ENCODE measurements around the gene SUDS3.

The SUDS3 gene

GRCh38 chr12:118357257-118358007 is 18.9 kb upstream of the SUDS3 start:
- peak; percentile 74 for DNase-seq

GRCh38 chr12:118358008-118358359 is 18.4 kb upstream of the SUDS3 start:
- DNase-seq: no peak

GRCh38 chr12:118358612-118359540 is 17.5 kb upstream of the SUDS3 start:
- DNase-seq: no peak

- no peak for DNase-seq
Observed at GRCh38 chr12:118359541-118359915, 16.8 kb upstream of the SUDS3 start.

DNA sequence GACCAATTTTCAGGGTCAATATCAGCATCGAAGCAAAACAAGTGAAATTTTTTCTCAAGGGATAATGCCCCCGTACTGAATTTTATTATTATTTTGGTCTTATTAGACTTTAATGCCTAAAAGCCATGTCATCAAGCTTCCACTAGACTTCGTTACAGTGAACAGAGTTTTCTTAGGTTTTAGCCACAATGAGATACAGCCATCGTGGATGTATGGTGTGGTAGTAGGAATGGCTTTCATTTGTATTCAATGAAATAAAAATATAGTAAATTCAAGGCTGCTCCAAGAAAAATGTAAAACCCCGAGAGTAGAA is 15.3 kb upstream of the SUDS3 start:
- no peak for DNase-seq

DNA sequence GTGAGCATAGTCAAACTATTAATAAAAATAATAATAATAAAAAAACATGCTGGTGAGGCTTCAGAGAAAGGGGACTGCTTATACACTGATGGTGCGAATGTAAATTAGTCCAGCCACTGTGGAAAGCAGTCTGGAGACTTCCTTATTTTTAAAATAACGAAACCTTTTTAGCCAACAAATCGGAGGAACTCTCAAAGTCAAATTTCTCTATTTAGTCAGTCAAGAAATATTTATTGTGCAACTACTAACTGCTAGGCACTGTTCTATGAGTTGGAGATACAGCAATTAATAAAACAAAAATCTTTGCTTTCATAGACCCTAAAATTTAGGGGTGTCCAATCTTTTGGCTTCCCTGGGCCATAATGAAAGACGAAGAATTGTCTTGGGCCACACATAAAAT is 14.5 kb upstream of the SUDS3 start:
- no peak for DNase-seq

- no peak for DNase-seq
Observed at GRCh38 chr12:118368821-118369220, 7.5 kb upstream of the SUDS3 start.

DNA sequence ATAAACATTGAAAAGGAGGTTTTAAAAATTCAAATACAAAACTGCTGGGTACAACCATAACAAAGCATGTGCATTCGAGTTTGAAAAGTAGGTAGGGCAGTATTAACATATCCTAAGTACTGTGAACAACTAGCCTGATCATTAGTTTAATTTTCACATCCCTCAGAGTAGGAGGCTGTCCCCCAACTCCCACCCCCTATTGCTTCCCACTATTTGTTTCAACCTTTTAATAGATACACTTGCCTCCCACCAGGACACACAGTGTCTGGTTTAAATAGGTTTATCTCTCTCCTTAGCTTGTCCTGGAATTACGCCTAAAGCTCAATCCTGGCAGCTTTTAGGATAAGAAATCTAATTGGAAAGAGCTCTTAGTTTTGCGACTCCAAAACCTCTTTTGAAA is 5.8 kb upstream of the SUDS3 start:
- no peak for DNase-seq

- no peak for DNase-seq
Observed at GRCh38 chr12:118371321-118372282, 4.8 kb upstream of the SUDS3 start.

DNA sequence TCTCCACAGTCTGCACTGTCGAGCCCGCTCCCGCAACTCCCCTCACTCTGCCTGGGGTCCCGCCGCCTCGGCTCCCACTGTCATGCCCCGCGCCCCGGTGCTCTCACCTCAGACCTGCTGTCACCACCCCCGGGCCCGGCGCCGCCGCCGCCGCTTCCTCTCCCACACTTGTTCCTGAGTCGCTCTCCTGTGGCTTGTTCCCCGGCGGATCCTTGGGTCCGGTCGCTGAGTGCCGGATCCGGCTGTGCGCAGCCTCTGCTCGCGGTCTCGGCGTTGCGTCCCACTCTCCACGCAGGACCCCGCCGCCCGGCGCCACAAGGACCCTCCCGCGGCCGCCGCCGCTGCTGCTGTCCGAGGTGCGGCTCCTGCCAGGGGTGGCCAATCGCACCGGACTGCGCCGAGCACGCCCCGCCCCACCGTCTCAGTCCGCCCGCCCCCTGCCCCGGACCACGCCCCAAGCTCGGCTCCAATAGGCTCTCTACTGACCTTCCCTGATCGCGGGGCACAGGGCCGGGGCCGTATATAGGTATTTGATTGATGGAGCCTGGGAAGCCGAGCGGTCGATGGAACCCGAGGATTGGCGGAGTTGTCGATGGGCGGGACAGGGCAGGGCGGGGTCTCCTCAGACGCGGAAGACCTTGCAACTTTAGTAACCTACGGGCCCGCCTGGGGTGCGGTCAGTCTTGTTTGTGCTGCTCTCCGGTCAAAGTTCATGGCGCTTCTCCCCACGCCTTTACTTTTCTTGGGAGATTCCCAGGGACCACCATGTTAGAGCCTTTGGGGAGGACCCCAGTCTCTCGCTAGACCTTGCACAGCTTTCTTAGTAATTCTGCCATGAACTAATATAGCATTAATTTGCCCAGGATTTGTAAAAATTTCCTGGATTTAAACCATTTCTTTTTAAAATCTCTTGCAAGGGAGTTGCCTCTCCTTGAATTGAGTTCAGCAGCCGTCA is 3.5 kb upstream of the SUDS3 start, which contains the start of gene TAOK3:
Gene TAOK3 (minus strand): TSS at position 367 of the 955 bp plus-strand sequence. CDS start 117,340 bp downstream, outside the sequence.
- DNase-seq: peak; percentile 99

GRCh38 chr12:118373616-118374015 is 2.7 kb upstream of the SUDS3 start:
- no peak for DNase-seq

GRCh38 chr12:118374126-118374725 is 2.1 kb upstream of the SUDS3 start:
- no peak for DNase-seq

DNA sequence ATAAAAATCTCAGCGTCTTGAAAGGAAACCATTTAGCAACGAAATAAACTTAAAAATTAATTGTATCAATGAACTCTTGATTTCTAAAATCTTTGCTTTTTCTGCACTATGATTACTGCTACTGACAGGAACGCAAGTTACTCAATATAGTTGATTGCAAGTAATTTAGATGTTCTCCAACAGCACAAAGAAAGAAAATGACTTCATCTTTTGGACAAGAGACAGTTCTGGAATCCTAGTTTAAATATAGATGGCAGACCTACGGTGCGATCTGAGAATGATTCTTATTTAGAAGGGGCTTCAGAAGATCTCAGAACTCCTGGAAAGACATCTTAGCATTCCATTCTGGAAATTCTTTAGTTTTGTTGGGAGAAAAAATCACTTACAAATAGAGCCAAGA is 1.4 kb upstream of the SUDS3 start:
- DNase-seq: no peak

DNA sequence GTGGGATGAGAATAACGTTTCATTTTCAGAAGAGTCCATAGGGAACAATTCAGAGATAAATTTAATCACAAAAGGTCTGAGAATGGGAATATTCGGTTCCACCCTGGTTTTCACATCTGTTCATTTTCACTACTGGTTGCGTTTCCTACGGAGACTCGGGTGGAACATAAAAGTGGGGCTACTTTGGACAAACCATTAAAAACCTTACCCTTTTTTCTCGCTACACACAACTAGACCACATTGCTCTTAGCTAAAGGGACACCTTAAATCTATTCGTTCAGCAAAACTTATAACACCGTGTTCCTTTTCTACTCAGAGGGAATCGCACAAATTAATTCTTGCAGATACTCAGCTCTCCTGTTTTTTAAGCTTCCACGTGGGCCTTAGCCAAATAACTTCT is 1.0 kb upstream of the SUDS3 start:
- DNase-seq: no peak

- no peak for DNase-seq
Observed at GRCh38 chr12:118377021-118377883, 897 bp downstream of the SUDS3 start.

GRCh38 chr12:118377884-118378470 is 1.6 kb downstream of the SUDS3 start:
- DNase-seq: peak; percentile 59

- no peak for DNase-seq
Observed at GRCh38 chr12:118391424-118391823, 15.1 kb downstream of the SUDS3 start.

DNA sequence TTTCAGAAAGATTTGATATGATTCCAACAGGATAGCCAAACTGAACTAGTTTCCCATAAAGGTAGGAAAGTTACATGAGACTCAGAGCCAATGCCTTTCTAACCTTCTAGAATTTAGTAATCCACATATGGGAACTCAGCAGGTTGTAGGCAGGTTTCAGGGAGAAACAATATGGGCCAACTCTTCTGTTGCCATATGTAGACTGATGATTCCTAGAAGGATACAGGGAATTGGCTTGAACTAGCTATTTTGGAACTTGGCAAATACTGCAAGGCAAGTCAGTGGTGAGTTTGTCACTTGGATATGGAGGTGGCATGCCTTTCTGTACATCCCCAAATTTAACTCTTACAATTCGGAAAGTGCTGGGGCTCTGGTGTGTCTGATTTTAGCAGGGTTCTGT is 15.5 kb downstream of the SUDS3 start:
- DNase-seq: no peak

GRCh38 chr12:118397708-118398440 is 21.5 kb downstream of the SUDS3 start:
- no peak for DNase-seq
